GM19240 (cell line): ENCODE data around the gene SOCS1.

Source experiments
- DNase-seq: peaks from one replicate; pipeline ENCODE4 v3.0.0; 2011; ENCODE audit warnings: low spot score; ENCODE audit not compliant: insufficient read length

The SOCS1 gene

GRCh38 chr16:11205754-11206581 is 50.0 kb downstream of the SOCS1 start:
- no peak for DNase-seq

- no peak for DNase-seq
Observed at GRCh38 chr16:11205065-11205699, 50.8 kb downstream of the SOCS1 start.

- no peak for DNase-seq
Observed at GRCh38 chr16:11204513-11205047, 51.4 kb downstream of the SOCS1 start.
